A549 treated with AZD9567 at 1 μM for 4 hours (cell line): Measurements from ENCODE around the gene RSL24D1. TPM values are rescaled to one million over a fixed set of nuclear protein-coding genes. Genes with fewer than 3 reads are reported as not detected.

Experiments used
- total RNA-seq: library from RNA; stranded (reverse); fragments of 200-300 nt; extraction: Qiagen RNA extraction; gene quantifications from 5 replicates; pipeline ENCODE4 v1.2.3, GENCODE V29; 2022; ENCODE audit not compliant: insufficient read depth

RSL24D1 gene
- total RNA-seq, result 91.4 to 120 TPM (median 103 TPM) in 5 replicates

GRCh38 chr15:55196458-55197361 is at the start of gene RSL24D1:
Gene RSL24D1 (minus strand): TSS chr15:55196941. CDS start chr15:55196890, 51 bp downstream.

Other genes with a start within 250 kb of the RSL24D1 start
- gene RAB27A, start 92.9 kb upstream of the RSL24D1 start, total RNA-seq, result 10.3 to 21.4 TPM (median 11.3 TPM) in 5 replicates
- gene PIGBOS1, start 122.2 kb upstream of the RSL24D1 start, total RNA-seq, result 21.1 to 26.1 TPM (median 22.9 TPM) in 5 replicates
- gene PIGB, start 122.3 kb upstream of the RSL24D1 start, total RNA-seq, result 10.2 to 12.5 TPM (median 11.6 TPM) in 5 replicates
- gene CCPG1, start 211.4 kb upstream of the RSL24D1 start, total RNA-seq, result 34.2 to 44.0 TPM (median 37.9 TPM) in 5 replicates
- gene PIERCE2, start 211.6 kb upstream of the RSL24D1 start, total RNA-seq, result 2.8 to 4.5 TPM (median 4.1 TPM) in 5 replicates